ENCODE measurements around the gene KLHL35.

Gene KLHL35

GRCh38 chr11:75442161-75442885 is 9.3 kb upstream of the KLHL35 start:
- DNase-seq (ENCODE audit: low read depth) = no peak

DNA sequence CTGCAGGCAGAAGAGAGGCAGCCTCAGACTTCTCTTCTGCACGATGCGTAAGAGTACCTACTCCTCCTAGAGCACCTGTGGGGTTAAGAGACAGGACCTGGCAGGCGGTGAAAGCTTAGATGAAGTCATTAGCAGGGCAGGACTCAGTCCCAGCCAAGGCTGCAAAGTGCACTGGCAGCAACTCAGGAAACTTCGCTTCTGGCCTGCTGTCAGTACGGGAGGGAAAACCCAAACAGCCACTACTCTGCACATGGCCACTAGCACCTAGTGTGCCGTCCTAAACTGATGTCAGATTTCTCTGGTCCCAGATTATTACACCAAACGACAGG is 8.8 kb upstream of the KLHL35 start:
- no peak for DNase-seq (ENCODE audit: low read depth)

DNA sequence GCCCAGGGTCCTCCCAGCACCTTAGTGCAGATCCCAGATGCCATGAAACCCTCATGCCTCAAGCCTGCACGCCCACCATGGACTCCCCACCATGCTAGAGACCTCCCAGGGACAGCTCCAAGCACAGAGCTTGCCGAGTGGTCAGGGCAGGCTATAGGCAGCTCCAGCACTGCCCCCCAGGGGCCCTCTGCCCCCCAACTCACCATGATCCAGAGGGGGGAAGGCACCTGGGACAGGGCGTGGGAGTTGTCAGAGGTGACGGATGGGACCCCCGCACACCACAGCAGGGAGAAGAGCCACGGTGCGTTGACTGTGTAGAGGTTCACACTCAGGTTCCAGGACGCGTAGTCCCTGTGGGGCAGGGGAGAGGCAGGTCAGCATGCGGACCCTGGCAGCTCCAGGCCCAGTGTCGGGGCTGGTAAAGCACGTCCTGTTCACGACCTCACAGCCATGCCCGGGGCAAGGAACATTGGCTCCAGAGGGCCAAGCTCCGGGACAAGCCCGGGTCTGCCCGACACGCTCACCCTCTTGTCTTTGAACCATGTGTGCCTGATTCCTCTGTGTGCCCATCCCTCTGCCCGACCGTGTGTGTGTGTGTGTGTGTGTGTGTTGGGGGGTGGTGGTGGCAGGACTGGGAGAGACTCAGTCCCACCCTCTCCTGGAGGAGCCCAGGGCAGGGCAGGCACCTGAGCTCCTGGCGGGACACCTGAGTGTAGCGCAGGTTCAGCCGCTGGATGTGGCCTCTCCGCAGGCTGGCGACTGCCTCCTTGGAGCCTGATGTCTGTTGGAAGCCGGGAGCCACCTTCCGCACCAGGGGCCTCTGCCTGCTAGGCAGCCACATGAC is 8.2 kb upstream of the KLHL35 start:
- no peak for DNase-seq (ENCODE audit: low read depth)

- no peak for DNase-seq (ENCODE audit: low read depth)
Observed at GRCh38 chr11:75439495-75440120, 6.6 kb upstream of the KLHL35 start.

DNA sequence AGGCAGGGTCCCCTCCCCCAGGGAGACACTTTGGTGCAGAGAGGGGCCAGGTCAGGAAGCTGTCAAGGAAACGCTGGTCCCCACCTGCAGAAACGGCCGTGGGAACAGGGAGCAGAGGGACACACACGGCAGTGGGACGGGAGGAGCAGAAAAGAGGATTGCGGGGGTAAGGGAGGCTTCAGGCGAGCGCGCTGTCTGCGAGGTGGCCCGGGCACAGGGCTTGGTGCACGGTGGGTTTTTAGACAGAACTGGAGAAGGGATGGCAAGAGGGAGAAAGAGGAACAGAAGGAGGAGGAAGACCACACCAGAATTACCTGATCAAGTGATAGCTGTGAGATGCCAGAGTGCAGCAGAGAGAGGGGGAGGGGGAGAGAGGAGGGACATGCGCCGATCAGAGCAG is 6.0 kb upstream of the KLHL35 start:
- no peak for DNase-seq (ENCODE audit: low read depth)

- peak; percentile 20 for DNase-seq (ENCODE audit: low read depth)
Observed at GRCh38 chr11:75437966-75438659, 5.1 kb upstream of the KLHL35 start.

- no peak for DNase-seq (ENCODE audit: low read depth)
Observed at GRCh38 chr11:75436806-75437205, 3.8 kb upstream of the KLHL35 start.

- DNase-seq (ENCODE audit: low read depth) = no peak
Observed at GRCh38 chr11:75435571-75435925, 2.5 kb upstream of the KLHL35 start.

DNA sequence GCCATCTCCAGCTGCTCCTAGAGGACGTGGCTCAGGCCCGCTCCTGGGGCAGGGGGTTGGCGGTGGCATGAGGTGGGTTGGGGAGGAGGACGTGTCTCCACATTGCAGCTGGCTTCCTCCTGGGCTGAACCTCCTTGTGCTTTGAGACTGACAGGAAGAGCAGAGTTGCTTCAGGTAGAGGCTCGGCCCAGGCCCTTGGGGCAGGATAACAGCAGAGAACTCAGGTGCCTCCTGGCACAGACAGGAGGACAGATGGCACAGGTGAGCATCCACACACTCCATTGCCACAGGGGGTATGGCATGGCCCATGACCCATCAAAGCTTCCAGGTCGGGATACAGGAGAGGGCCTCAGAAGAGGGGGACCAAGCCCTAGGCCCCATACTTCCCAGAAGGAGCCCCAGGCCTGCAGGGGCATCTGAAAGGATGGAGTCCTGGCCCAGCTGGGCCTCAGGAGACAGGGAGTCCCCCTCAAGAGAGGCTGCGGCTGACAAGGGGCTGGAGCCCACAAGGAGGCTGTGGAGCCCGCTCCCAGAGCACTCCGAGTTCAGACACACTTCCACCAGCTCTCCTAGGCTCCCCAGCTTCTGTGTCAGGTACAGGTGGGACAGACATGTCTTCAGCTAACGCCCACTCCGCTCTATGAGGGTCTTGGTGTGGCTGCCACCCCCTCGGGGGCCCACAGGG is 2.0 kb upstream of the KLHL35 start:
- DNase-seq (ENCODE audit: low read depth) = no peak

DNA sequence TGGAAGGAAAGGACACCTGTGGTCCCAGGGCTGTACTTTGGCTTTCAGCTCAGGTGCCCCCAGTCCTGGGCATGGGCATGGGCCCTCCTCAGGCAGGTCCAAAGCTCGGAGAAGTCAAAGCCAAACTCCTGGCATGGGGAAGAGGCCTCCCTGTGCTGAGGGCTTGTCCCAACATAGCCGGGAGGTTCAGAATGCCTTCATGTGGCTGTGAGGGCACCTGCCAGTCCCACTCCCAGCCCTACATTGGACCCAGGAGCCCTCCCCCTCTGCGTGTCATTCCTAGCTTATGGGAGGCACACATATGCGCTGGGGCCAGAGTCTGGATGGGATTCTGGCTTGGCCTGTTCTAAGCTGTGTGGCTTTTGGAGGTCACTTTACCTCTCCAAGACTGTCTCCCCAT is 1.0 kb upstream of the KLHL35 start:
- DNase-seq (ENCODE audit: low read depth) = no peak

DNA sequence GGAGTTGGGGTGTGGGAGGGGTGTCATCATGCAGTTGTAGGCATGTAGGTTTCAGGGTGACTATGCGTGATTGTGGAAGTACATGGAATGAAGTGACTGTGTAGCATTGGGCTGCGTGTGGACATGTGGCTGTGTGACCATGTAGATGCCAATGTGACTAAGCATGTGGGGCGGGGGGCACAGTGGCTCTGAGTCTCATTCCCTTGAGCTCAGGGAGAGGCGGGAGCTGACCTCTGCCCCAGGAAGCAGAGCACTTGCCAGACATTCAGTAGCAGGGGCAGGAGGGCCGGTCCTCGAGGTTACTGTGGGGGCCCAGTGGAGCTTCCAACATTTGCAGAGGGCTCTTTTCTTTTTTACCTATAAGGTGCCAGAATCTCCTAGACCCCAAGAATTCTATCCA is 440 bp upstream of the KLHL35 start:
- DNase-seq (ENCODE audit: low read depth) = no peak

- peak; percentile 39 for DNase-seq (ENCODE audit: low read depth)
Observed at GRCh38 chr11:75431533-75432525, 1.2 kb downstream of the KLHL35 start.

- no peak for DNase-seq (ENCODE audit: low read depth)
Observed at GRCh38 chr11:75430714-75431532, 2.1 kb downstream of the KLHL35 start.

DNA sequence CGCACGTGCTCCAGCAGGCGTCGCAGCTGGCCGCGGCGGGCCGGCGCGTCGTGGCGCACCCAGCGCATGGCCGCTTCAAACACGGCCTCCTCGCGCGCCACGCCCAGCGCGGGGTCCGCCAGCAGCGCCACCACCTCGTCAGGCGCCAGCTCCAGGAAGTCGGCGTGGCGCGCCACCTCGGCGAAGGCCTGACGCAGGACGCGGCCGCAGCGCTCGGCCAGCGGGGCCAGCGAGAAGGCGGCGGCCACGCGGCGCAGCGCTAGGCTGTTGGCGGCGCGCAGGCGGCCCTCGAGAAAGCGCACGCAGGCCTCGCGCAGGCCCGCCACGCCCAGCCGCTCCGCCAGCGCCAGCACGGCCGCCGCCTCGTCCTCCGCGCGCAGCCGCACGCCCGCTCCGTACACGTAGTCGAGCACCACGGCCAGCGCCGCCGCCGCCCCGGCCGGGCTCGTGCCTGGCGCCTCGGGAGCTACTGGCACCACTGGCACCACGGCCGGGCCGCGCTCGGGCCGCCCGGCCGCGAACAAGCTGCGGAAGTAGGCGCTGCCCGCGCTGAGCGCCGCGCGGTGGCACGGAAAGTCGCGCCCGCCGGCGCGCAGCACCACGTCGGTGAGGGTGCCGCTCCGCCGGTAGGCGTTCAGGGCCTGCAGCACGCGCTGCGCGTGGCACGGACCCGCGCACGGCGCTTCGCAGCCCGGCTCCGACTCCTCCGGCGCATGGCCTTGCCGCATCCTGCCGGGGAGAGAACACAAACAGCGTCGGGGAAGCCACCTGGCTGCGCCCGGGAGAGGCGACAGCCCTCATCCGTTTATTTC is 2.9 kb downstream of the KLHL35 start:
- peak; percentile 52 for DNase-seq (ENCODE audit: low read depth)

DNA sequence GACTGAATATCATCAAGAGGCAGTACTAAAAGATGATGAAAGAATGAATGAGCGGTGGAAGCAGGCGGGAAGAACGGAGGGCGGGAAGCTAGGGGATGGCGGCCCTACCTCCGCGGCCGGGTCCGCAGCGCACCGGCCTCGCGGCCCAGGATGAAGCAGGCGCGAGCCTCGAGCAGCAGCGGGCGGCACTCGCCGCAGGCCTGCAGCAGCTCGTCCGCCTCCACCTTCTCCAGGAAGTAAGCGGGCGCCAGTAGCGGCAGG is 3.4 kb downstream of the KLHL35 start:
- no peak for DNase-seq (ENCODE audit: low read depth)

GRCh38 chr11:75428989-75429640 is 3.9 kb downstream of the KLHL35 start:
- no peak for DNase-seq (ENCODE audit: low read depth)

GRCh38 chr11:75428281-75428724 is 4.7 kb downstream of the KLHL35 start:
- peak; percentile 64 for DNase-seq (ENCODE audit: low read depth)

DNA sequence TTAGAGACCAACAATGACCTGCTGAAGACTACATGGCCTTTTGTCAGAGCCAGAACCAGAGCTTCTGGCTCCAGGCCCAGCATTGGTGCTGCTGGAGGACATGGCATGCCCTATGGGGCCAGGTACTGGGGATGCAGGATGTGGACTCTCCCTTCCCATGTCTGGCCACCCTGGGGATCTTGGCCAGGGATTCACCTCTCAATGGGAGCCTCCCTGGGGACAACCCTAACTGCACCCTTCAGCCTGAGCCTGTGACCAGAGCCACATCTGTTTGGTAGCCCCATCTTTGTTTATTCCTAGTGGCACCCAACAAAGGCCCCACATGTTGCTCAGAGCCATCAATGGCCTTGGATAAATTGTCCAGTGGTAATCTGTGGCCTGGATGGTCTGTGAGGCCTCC is 5.8 kb downstream of the KLHL35 start:
- no peak for DNase-seq (ENCODE audit: low read depth)

DNA sequence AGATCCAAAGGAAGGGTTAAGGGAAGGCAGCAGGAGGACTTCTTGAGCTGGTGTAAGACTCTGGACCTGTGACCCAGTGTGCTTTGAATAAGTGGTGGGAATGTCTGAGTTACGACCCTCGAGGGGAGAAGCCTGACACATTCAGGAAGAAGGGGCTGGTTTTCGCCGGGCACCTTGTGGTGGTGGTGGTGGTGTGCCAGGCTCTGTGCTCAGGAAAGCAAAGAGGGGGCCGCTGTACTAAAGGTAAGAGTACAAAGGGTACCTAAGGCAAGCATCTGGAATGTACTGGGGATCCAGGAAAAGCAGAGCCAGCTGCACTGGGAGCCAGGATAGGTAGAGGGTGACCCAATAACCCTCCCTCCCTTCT is 6.3 kb downstream of the KLHL35 start:
- no peak for DNase-seq (ENCODE audit: low read depth)
